Smooth muscle cell of the pulmonary artery (primary cell): ENCODE measurements around the gene SNRPE. TPM values are rescaled to one million over a fixed set of nuclear protein-coding genes. Genes with fewer than 3 reads are reported as not detected.

ENCODE experiments used
- total RNA-seq: library from RNA; depleted of rRNA; stranded (reverse); fragments of >200 nt; gene quantifications from 2 replicates; pipeline ENCODE4 v1.2.3, GENCODE V29; 2014

The SNRPE gene
- 24.8 and 33.6 TPM in 2 replicates for total RNA-seq

DNA sequence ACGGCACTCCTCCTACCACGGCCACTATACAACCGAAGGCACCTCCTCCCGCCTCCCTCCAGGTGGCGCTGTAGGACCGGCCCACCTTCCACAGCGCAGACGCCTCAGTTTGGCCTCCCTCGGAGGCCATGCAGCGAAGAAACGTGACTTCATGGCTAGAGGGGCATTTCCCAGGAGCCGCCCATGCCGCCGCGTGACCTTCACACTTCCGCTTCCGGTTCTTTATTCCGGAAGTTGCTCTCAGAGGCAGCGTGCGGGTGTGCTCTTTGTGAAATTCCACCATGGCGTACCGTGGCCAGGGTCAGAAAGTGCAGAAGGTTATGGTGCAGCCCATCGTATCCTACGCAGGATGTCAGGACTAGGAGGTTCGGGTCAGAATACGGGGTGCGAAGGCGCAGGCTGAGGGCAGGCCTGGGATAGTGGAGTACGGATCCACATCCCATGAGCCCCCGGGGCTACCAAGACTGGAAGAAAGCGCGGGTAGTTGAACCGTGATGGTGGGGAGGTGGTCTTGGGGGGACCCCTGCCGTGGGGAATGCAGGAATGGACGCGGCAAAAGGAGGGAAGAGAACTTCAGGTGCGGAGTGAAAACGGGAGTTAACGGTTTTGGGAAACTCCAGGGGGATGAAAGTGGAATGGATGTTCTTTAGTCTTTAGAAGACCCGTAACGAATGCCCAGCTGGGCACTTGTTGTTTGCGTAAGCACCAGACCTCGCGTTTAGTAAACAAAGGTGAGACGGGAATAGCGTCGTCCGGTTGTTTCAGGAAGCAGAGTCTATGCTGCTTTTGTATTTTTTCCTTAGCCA is at the start of gene SNRPE:
Gene SNRPE (plus strand): TSS at position 221 of the 806 bp plus-strand sequence. CDS start 61 bp downstream, at position 282.

Other genes with a start within 250 kb of the SNRPE start
- 214 and 324 TPM in 2 replicates for gene ATP2B4, start 234.8 kb upstream of the SNRPE start, total RNA-seq
- 0.07 and 0.10 TPM in 2 replicates for gene LAX1, start 96.4 kb upstream of the SNRPE start, total RNA-seq
- 8.2 and 14.2 TPM in 2 replicates for gene ZBED6, start 66.0 kb upstream of the SNRPE start, total RNA-seq
- gene ZC3H11A, start 66.0 kb upstream of the SNRPE start, total RNA-seq = 93.4 and 108 TPM in 2 replicates
- gene SOX13, start 211.5 kb downstream of the SNRPE start, total RNA-seq = 7.6 and 7.9 TPM in 2 replicates